GM10266 (cell line): ENCODE results near the gene MAGI3.
"Not testable (repeated sequence)": the region's sequence is repeated elsewhere in the genome, so short reads cannot be mapped to it uniquely, and the experiment has no call there.

Experiments used
- DNase-seq: peaks from one replicate; pipeline ENCODE4 v3.0.0; 2012; ENCODE audit errors: extremely low spot score
- CTCF ChIP-seq: IDR thresholded peaks from 2 replicates; pipeline ENCODE4 v1.5.1; 2012; ENCODE audit warnings: mild to moderate bottlenecking, low read depth; ENCODE audit not compliant: control insufficient read depth, insufficient read depth; ENCODE audit errors: missing control alignments

MAGI3 gene

GRCh38 chr1:113415310-113416070, 25.2 kb downstream of the MAGI3 start:
- no peak for DNase-seq
- TF ChIP-seq CTCF, result no peak

- DNase-seq, result not testable (repeated sequence)
These were observed 25.8 kb downstream of the MAGI3 start for GRCh38 chr1:113416071-113416470.

- TF ChIP-seq CTCF, result no peak
- no peak for DNase-seq
These were observed 26.2 kb downstream of the MAGI3 start for GRCh38 chr1:113416496-113416895.

GRCh38 chr1:113422315-113423068, 32.2 kb downstream of the MAGI3 start:
- DNase-seq, result no peak
- no peak for TF ChIP-seq CTCF

DNA sequence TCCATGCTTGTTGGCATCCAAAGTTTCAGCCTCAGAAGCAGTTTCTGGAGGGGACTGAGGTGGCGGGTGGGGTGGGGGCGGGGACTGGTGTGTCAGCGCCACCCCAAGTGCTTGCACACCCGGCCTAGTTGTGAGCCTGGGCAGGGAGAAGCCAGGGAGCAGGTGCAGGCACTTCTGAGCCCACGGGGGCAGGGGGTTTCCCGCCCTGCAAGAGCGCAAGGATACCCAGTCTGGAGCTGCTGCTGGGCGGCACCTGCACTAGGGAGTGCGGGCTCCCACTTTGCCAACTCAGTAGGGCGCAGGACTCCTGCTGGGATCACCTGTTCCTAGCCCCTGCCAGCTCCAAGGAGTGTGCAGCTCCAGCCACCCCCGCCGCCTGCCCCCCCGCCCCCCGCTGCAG, 33.5 kb downstream of the MAGI3 start:
- TF ChIP-seq CTCF, result no peak
- no peak for DNase-seq

DNA sequence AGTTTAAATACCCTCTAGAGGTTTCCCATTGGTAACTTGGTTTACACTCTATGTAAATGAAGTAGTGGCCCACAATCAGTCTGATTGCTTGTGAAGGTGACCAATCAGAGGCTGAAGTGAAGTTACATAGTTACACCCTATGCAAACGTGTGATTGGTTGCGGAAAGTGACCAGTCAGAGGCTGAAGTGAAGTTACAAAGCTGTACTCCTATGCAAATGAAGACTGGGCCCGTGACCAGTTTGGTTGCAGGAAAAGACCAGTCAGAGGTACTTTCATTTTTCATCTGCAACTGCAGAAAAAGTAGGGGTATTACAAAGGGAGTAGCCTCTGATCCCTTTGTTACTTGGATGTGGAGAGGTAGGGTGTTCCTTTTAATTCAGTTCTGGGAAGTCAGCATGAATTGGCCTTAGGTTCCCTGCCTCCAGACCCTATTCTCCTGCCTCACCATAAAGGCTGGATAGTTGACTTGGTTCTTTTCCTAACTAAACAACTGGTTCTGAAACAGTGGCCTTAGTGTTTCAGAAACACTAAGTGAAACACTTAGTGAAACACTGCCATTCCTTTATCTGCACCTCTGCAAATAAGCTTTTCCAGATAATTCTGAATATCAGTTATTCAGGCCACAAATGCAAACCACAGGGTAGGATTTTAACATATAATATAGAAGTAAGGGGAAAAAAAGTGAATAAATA, 39.3 kb downstream of the MAGI3 start:
- no peak for TF ChIP-seq CTCF

DNA sequence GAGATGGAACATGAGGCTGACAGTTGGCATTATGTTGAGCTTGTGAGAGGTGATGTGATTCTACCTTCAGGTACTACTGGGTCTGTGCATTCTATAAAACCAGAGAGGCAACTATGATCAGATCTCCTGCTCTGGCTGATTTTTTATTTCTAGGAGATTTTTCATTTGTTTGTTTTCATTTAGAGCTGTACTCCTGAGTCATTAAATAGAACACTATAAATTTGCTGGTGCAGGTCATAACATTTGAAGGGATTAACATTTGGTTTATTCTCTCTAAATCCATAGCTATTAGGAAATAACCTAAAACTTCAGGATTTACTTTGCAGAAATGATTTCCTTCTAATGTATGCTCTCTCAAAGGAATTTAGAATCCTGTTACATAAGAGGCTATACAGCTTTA, 42.9 kb downstream of the MAGI3 start:
- DNase-seq, result no peak
- TF ChIP-seq CTCF, result no peak

More for the DNA sequence above, 39.3 kb downstream of the MAGI3 start:
- no peak for DNase-seq
